ENCODE measurements around the gene TFCP2. TPM values are rescaled to one million over a fixed set of nuclear protein-coding genes. Genes with fewer than 3 reads are reported as not detected.

The TFCP2 gene
- polyA plus RNA-seq, 4 donors, result 44.2 to 65.5 (median 59.6) TPM

GRCh38 chr12:51049525-51049924, 123.4 kb downstream of the TFCP2 start:
- DNase-seq (ENCODE audit: low read depth in 4 of 4, low spot score in 3 of 4), result no peak

- no peak for DNase-seq (ENCODE audit: low read depth in 4 of 4, low spot score in 3 of 4)
Observed at GRCh38 chr12:51048661-51049251, 124.2 kb downstream of the TFCP2 start.

GRCh38 chr12:51047655-51048540, 125.0 kb downstream of the TFCP2 start, which contains the start of gene LETMD1:
Gene LETMD1 (plus strand): TSS chr12:51048327. CDS start chr12:51048357, 30 bp downstream.
- DNase-seq (ENCODE audit: low read depth in 4 of 4, low spot score in 3 of 4), result peak; percentile 94 to 97 (median 96)

Other genes with a start within 250 kb of the TFCP2 start
- gene HIGD1C, start 220.6 kb downstream of the TFCP2 start, polyA plus RNA-seq (ENCODE audit: insufficient read length in 4 of 4), result not detected
- gene SLC11A2, start 146.8 kb downstream of the TFCP2 start, polyA plus RNA-seq (ENCODE audit: insufficient read length in 4 of 4), result 10 to 100 TPM; 35.8 to 60.2 (median 51.1) TPM
- gene LETMD1, start 124.8 kb downstream of the TFCP2 start, polyA plus RNA-seq (ENCODE audit: insufficient read length in 4 of 4), result 100 to 1,000 TPM in 2 of 4 donors, 10 to 100 TPM in 2; 77.6 to 137 (median 97.6) TPM
- gene CSRNP2, start 89.5 kb downstream of the TFCP2 start, polyA plus RNA-seq (ENCODE audit: insufficient read length in 4 of 4), result 10 to 100 TPM; 37.5 to 46.6 (median 40.4) TPM
- 10 to 100 TPM in 2 of 4 donors, 1 to 10 TPM in 2; 7.4 to 16.6 (median 10.0) TPM for gene POU6F1, start 44.9 kb upstream of the TFCP2 start, polyA plus RNA-seq (ENCODE audit: insufficient read length in 4 of 4)
- 100 to 1,000 TPM; 152 to 298 (median 275) TPM for gene DAZAP2, start 65.7 kb upstream of the TFCP2 start, polyA plus RNA-seq (ENCODE audit: insufficient read length in 4 of 4)
- 10 to 100 TPM; 11.2 to 26.2 (median 22.8) TPM for gene SMAGP, start 97.3 kb upstream of the TFCP2 start, polyA plus RNA-seq (ENCODE audit: insufficient read length in 4 of 4)
- 1 to 10 TPM; 2.4 to 4.0 (median 3.3) TPM for gene BIN2, start 151.0 kb upstream of the TFCP2 start, polyA plus RNA-seq (ENCODE audit: insufficient read length in 4 of 4)
- under 1 TPM in 1 of 4 donors, not detected in 3; 0.19 TPM for gene CELA1, start 173.5 kb upstream of the TFCP2 start, polyA plus RNA-seq (ENCODE audit: insufficient read length in 4 of 4)
- 1 to 10 TPM; 1.4 to 7.5 (median 5.6) TPM for gene GALNT6, start 218.3 kb upstream of the TFCP2 start, polyA plus RNA-seq (ENCODE audit: insufficient read length in 4 of 4)